ENCODE data around the gene REC114.

The REC114 gene

DNA sequence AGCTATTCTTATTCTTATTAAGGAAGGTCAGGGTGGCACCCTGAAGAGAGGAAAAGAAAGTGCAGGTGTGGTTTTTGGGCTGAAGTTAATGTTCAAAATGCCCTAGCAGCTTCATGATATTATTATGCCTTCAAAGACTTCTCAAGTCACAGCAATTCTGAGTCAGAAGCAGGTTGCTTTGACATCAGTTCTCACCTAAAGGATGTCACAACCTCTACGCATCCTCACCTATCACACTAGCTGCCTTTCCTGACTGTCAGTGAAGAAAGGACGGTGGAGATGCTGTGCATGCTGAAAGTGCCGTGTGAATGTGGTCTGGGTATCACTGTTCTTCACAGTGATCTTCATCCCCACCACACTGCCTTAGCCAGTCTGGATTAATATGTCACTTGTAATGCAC, 140.6 kb downstream of the REC114 start:
- DNase-seq: no peak

DNA sequence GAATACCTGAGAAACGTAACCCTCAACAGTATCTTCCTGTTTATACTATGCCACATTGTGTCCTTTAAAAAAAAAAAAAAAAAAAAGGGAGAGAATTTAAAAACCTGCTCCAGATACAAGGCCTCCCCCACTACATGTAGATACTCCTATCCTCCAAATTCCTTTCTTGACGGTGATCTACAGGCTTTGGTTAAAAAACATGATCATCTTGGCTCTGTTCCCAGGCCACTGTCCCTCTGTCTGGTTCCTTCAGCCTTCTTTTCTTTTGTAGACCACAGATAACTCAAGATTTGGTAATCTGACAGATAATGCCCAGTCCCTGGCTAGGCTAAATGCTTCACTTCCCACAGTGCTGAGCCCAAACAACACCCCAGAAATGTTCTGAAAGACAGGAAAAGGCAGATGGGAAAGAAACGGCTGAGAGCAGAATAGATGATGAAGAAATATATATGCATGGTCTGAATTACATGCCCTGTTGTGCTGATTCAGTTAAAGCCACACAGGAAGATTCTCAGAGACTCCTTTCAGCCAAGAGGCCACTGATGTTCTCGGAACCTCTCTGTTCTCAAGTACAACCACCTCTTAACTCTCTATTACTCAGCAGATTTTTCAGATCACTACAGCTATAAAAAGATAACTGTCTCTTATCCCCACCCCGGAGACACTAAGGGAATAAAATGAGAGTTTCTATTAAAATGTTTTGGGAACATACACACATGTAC, 141.9 kb downstream of the REC114 start:
- DNase-seq: no peak

DNA sequence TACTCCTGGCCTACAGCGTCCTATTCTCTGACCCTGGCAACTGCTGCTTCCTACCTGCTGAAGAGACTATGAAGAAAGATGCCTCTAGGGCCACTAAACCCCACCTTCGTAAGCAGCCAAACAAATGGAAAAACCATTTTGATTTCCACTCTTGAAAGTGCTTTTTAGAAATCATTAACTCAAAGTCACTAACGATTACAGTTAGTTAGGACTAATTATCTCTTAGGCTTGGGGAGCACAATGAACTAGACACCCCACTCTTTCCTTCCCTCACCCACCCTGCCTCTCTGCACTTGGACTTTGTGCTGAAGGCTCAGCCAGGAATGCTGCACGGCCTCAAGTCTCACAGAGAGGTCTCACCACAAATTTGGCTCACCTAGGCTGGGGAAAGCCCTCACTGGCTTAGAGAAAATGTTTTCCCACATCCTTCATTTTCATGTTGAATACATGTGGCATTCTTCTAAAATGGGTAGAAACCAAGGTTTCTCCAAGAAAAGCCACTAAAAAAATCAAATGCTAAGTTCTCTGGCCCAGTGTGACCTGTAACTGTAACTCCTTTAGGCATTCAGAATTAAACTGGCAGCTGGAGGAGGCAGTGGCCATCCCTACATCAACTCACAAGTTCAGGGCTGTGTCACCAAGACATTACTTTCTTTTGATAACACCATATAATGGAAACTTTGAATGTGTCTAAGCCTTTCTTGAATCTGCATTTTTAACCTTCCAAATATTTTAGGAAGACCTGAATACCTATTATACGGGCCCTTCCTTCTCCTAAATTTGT, 143.1 kb downstream of the REC114 start:
- DNase-seq: no peak

DNA sequence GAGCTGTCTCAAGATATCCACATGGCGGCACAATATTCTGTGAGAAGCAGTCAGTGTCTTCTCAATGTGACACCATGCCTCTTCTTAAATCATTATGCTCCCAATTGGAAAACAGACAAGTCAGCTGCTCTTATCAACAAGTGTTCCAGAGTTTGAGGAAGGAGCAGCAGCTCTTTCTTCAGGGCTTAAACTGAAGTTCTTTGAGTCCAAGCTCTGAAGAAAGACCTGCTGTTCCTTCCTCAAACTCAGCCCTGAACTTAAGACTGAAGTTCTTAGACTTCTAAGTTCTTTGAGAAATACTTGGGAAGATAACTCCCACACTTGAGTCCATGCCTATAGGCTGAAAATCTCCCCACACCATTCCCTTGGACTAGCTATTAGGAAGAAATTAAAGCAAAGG, 146.8 kb downstream of the REC114 start:
- DNase-seq: no peak

DNA sequence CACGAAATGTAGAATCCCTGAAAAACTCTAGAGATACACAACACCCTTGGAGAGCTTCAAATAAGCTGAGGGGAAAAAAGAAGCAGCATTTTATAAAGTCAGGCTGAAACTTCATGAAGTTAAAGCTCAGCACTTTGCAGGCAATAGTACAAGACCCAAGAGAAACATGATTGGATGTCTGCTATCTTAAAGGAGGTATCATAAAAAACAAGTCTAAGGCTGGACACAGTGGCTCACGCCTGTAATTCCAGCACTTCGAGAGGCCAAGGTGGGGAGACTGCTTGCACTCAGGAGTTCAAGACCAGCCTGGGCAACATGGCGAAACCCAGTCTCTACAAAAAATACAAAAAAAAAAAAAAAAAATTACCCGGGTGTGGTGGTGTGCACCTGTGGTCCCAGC, 147.3 kb downstream of the REC114 start:
- no peak for DNase-seq

DNA sequence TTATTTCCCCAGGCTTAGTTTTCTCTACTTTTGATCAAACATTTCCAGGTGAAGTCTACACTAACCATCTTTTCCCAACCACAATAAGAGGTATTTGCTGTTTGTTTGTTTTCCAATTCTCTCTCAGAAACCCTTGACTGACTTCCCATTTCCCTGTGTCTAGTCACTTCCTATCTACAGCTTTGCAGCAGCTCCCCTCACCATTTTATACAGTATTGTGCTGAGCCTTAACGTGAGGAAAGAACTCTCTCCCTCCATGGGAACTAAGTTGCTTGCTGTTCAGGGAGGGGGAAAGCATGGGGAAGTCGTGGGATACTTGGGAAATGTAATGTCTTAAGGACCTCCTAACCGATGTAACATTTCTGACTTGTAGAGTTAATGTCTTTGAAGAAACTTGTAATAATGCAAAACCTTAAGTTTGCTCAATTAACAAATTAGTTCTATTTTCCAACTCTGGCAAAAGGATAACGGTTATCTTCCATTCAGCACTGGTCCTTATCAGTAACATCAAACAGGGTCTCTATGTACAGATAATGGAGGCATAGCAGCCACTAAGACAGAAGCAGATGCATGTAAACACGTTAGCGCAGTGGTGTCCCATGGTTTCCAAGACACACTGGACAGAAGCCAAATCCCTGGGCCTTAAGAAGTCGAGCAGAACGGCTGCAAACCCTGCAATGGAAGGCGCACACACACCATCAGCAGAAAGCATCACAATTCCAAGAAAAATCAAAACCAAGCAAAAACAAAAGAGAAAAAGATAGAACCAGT, 150.5 kb downstream of the REC114 start:
- no peak for DNase-seq

DNA sequence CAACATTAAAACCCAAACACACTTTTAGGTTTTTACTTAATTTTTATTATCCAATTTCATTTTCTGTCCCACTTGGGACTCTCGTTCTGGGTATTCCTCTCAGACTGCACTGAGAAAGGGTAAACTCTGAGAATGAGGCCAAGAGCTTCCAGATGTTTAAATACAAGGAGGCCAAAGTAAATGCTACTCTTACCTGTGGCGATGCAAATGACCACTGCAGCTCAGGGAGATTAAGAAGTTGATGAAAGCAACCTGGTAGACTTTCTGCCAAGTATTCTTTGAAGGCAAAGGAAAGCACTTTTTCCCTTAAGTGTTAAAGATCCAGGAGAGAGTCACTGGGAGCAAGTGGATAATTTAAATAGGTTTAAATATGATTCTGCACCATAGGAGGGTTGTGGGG, 151.1 kb downstream of the REC114 start:
- no peak for DNase-seq

DNA sequence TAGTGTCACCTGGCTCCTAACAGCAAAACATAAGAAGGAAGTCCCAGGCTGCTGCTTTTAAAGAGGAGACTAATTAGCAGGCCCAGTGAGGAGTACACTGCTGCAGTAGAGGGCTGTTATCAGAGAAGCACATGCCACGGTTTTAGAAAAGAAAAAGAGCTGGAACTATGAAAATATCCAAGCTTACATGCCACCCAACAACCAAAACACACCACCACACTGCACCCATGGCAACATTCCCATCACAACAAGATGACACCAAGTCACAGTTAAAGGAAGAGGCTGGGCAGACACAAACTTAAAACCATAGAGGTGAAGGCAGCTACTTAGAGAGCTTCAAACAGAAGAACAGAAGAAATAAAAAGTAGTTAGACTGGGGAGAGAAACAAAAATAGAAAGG, 153.2 kb downstream of the REC114 start:
- no peak for DNase-seq

DNA sequence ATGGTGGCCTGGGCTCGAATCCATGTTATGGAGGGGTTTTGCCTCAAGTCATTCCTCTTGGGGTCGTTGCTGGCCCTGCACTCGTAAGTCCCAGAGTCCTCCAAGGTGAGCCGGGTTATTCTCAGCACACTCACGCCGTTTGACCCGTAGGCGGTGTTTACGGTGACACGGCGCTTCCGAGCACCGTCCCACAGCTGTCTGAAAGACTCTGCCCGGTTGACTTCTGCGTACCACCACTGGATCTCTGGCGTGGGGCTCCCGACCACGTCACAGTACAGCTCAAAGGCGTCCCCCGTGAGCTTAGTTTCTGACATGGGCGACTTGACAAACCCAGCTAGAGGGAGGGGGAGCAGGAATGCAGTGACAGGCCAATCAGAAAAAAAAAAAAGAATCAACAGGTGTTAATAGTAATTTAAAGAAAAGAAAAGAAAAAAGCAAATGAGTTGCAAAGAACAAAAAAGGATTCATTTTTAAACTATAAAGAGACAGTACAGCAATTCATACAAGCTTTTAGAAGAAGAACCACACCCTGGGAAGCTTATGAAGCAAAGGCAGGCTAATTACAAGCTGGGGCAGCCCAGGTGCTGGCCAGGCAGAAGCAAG, 154.2 kb downstream of the REC114 start:
- DNase-seq: no peak

DNA sequence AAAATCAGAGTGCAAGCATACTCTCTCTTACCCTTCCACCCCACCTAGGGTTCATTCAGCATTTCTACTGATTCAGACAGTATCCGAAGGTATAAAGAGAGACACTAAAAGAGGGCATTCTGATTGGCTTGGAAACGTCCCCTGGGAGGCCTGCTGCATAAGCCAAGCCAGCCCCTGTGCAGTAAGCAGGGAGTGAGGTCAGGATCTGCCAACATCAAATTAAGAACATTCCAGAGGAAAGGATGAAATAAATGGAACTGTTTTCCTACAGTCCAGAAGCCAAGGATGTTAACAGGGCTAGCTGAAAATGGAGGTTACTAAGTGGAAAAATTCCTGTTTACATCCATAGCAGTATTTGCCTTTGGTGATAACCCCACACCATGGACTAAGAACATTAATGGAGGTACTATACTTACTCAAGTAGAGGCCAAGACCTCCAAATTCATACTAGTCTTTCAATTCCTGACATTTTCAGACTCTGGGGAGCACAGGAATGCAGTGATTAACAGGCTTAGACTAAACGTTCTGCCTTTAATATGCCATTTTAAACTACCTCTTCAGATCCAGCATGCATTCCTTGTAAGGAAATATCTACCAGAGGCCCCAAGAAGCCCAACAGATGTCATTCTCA, 155.7 kb downstream of the REC114 start:
- DNase-seq: no peak

DNA sequence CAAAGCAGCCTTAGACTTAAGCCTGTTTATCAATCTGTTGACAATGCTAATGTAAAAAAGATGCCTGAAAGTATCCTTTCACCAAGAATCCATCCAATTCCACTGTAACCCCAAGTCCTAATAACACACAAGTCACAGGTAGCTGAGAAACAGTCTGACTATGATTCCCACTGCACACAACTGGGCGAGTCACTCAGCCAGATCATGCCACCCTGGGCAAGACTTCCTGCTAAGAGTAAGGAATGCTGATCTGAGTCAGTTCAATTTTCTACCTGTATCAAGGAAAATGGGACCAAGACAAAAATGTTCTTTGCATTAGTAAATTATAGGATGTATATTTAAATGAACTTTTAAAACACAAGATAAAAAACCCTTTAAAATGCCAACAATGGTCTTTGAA, 157.0 kb downstream of the REC114 start:
- DNase-seq: no peak

DNA sequence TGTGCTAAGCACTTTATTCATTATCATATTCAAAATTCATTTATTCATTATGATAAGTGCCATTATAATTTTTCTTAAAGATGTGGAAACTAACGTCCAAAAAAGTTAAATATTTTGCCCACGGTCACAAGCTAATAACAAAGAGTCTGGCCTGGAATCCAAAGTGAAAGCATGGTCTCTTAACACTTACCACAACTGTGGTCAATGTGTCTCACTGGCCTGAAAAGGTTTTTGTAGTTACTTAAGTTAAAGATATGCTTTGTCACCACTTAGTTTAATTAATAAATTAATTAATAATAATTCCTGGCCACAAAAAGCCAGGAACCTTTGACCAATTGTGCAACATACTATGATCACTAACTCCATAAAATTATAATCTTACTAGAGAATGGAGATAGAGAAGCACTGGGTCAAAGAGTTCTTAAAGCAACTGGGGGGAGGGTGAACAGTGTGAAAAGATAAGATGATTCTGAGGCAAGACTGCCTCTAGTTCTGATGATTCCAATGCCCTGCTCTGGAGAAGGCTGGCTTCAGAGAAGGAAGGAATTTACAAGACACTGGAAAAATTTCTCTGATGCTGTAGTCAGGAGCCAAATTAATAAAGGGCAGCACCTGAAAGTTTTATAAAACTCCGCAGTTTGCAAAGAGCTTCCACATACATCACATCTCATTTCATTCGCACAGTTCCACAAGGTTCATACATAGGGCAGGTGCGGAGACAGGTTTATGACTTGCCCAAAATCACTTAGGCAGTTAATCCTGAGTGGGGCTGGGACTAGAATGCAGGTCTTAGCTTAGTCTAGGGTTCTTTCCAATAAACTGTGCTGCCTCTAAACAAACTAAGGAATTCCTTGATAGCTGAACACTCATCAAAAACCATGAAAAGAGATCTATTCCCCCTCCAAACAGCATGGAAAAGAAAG, 157.7 kb downstream of the REC114 start:
- no peak for DNase-seq

DNA sequence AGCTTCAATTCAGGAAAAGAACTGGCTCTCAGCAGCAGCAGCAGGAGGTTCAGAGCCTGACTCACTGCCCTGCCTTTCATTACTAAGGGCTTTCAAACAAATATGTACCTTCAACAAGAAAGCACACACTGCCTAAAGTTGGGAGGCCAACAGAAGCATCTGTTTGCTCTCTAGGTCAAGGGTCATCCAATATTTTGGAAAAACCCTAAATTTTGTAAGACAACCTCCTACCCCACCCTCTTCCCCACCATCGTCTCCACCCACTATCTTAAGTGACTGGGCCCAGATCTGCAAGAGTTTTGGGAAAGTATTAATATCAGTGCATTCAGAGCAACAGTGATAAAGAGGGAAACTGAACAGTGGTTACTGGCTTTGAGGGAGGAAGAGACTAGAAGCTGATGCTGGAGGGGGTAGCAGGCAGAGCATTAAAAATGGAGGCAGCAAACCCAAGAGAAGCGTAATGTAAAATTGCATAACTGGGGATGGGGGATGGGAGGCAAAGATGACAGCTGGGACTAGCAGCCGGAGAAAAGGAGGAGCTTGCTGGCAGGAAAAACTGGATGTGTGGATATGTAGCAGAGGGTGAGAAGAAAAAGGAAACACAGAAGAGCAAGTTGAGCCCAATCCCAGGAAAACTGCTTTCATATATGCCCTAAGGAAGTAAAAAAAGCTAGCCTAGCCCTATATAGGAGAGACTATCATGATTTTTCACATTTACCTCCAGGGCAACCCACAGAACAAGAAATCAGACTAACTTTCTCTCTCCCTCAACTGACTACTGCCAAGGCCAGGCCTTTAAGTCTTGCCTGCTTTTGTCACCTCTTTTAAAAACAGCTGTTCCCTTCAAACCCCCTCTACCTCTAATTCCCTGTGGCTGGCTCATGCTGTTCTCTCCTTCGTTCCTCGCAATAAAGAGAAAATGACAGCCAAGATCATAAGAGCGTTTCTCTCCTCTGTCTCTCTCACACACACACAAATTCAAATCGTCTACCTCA, 158.8 kb downstream of the REC114 start:
- DNase-seq: peak; percentile 4

DNA sequence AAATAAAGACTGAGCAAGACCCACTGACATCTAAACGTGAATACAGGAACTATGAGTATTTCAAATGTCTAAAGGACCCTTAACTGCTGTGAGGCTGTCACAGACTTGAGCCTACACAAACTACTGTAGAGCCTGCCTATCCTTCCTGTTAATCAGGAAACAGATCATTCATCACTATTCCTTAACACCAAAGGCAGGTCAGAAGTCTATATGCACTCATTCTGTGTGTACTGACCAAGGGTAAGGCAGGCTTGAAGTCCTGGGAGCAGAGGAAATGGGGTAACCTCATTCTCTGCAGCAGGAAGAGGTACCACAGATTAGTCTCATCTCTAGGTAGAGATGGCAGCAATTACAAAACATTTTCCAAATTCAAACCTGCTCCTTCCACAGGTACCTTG, 159.5 kb downstream of the REC114 start:
- no peak for DNase-seq

DNA sequence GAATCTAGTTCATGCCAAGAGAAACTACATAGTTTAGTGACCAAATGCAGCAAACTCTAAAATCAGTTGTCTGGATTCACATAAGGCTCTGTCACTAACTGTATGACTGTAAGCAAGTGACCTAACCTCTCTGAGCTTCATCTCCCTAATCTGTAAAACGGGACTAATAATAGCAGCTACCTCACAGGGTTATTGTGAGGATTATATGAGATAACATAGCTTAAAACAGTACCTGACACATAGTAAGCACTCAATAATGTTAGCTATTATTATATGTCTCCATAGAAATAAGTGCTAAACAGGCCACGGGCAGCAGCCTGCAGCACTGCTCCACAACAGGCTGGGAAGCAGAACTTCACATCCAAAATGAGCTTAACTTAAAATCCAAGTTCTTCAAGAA, 160.0 kb downstream of the REC114 start:
- DNase-seq: no peak

DNA sequence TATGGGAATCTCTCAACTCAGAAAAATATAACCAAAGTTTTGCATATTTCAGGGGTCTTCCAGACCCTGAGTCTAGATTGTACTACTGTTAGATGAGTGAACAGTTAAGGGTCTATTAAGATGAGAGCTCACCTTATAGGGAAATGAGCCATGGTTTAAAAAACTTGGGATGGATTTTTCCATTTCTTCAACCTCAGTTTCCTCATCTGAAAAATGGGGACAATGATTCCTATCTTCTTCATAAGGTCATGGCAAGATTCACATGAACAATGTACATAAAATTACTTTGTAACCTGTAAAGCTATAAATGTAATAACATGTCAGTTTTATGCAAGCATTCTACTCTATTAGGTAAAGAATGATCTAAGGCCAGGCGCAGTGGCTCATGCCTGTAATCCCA, 161.5 kb downstream of the REC114 start:
- no peak for DNase-seq

DNA sequence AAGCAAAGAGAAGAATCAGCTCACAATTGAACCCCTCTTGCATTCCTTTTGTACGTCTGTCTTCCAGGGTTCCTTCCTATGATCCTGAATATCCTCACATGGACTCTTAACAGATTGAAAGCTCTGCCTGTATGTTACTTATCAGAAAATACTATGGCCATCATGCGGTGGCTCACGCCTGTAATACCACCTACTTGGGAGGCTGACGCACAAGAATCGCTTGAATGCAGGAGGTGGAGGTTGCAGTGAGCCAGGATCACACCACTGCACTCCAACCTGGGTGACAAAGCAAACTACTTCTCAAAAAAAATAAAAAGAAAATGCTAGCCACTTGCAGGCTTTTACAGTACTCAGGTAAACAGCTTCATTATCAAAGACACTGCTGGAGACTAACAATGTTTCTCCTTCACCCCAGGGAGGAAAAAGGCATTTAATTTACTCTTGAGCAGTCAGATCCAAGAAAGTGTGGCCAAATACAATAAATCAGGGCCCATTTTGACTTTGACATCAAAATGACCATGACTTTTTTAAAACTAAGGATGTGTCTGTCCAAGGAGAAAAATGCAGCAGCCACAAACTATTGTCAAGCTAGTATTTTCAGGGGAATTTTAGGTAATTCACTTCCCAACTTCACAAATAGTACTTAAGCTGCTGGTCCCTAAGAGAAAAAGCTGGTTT, 162.9 kb downstream of the REC114 start:
- DNase-seq: no peak

DNA sequence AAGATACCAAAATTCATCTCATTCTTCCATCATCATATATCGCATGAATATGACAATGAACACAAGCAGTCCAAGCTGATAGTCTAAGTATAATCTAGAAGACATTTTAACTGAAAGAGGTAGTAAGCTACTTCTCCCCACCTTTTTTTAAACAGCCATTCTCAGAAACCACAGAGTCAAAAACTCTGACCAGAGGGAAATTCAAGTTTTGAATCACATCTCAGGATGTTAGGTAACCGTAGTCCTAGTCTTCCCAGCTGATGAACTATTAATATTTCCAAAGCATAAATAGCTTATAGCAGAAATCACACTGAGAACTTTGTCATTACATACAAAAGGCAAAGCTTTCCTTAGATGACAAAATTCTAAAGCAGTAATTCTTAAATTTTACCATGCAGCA, 164.4 kb downstream of the REC114 start:
- DNase-seq: no peak

DNA sequence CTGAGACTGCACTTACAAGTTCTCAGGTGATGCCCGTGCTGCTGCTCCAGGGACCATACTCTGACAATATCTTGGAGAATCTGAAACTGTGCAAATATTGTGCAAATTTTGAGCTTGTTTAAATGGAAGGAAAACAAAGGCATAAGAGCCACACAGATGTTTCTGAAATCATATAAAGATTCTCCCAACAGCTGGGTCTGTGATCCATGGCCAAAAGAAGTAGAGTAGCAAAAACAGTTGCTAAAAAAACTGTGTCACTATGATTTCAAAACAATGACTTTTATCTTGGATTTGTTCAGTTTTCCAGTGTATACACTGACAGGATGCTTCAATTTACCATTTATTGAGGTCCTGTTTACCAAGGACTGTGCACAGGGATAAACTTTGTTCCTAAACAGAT, 164.9 kb downstream of the REC114 start:
- DNase-seq: no peak

DNA sequence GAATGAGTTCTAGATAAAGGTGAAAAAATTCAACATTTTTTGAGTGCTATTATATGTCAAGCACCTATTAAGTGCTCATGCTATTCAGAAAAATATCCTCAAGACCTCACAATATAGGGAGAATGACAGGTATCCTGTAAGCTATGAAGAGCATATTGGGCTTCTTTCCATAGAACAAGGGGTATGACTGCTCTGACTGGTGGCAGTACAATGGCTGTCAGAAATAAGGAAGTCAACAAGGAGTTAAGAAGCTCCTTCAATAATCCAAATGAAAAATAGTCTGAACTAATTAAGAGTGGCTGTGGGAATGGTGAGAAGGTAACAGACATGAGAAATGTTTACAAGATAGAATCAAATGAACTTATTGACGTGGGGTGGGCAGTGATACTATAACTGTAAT, 165.5 kb downstream of the REC114 start:
- no peak for DNase-seq

Measured in SHP77 treated with DMSO at 0.1 percent for 48 hours (cell line).